KBM-7 (cell line): ENCODE data around the gene PLD3.

Experiments used
- DNase-seq: peaks from one replicate; pipeline ENCODE4 v3.0.0-alpha.2; 2015
- in situ Hi-C: fragments of 300-500 bp; cut with MboI; formaldehyde crosslinking; loops from 2 replicates; pipeline ENCODE4 v1.14.3; 2020; ENCODE audit warnings: low sequenced_read_pairs, low pct_unique_long_range_greater_than_20kb, mixed read lengths

Gene PLD3

GRCh38 chr19:40421993-40422747 is 73.7 kb downstream of the PLD3 start:
- in situ Hi-C loops, result no loop called here
- no peak for DNase-seq

DNA sequence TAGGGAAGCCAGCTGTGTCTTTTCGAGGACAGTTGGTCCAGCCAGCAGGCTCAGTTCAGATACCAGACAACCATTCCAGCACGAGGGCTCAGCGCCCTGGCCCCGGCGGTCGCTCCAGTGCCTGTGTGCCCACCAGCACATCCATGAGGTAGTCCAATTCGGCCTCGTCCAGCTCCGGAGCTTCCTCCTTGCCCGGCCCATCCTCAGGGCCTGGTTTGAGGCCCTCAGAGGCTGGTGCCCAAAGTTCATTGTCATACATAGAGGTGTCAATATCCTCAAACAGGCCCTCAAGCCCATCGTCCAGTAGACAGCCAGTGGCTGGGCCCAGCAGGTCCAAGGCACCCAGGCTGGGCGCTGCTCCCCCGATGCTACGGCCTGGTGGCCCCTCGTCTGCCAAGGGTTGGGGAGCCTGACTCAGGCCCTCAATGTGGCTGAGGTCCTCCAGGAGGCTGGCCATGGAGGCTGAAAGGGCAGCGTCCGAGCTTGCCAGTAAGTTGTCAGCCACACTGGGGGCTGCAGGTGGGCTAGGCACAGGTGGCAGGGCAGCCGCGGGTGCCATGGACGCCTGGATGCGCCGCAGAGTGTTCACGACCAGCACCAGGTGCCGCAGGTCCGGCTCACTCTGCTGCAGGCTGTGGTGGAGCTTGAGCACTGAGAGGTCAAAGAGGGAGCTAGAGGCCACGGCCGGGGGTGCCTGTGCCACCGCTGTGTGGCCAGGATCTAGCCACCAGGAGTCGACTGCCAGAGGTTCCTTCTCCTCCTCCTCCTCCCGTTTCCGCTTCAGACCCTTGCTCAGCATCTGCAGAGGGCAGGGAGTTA is 74.5 kb downstream of the PLD3 start:
- in situ Hi-C loops, result no loop called here
- DNase-seq, result no peak

- DNase-seq, result no peak
- in situ Hi-C loops, result no loop called here
Measured at GRCh38 chr19:40423938-40424337, 75.4 kb downstream of the PLD3 start.

GRCh38 chr19:40424637-40425449 is 76.3 kb downstream of the PLD3 start:
- in situ Hi-C loops, result no loop called here
- DNase-seq, result no peak

DNA sequence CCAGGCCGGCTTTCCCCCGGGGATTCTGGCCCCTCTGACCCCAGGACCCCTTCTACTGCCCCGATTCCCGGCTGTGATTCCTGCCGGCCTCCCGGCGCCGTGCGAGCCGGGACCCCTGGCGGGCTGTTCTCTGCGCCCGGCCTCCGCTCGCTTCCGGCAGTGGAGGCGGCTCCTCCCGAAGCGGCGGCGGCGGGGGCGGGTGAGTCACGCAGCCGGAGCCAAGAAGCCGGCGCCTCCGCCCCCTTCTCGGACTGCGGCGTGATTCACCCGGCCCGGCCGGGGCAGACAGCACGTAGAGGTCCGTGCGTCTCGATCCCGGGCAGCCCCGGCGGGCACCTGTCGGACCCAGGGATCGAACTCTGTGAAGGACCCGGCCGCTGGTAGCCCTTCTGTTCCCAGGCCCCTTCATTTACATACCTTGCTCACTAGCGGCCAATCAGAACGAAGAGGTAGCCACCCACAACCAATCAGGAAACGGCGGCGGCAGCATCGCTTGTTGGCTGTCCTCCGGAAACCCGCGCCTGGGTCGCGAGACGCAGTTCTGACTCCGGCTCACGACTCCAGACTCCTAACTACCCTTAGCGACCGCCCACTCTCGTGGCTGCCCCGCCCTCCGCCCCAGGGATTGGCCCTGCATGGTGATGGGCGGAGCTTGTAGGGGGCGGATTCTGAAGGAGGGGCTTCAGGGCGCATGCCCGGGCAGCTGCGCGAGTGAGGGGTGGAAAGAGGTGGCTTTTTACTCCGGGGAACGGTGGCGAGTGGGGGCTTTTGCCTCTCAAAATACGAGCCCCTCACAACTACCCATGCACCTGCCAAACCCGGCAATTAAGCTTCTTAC is 77.2 kb downstream of the PLD3 start, which contains the start of gene SERTAD1:
SERTAD1 (minus strand) TSS at position 543 of the 838 bp plus-strand sequence. CDS start 2,446 bp downstream, outside the sequence.
- DNase-seq, result peak; percentile 99
- in situ Hi-C loops, result no loop called here
